Stomach (tissue), 4 donors: ENCODE data around the gene FCAR.

Source experiments
- POLR2A ChIP-seq, 4 donors: fragments of 450-650 bp; IDR thresholded peaks; one replicate each; pipeline ENCODE4 v1.6.1; 2016; ENCODE audit warnings: antibody characterized with exemption in 4 of 4, control low read depth in 2 of 4, mild to moderate bottlenecking in 1 of 4, moderate library complexity in 1 of 4
- POLR2AphosphoS5 ChIP-seq, 3 donors: sonication (generic); formaldehyde crosslinking; IDR thresholded peaks; one replicate each; pipeline ENCODE4 v1.6.1; 2016; ENCODE audit warnings: antibody characterized with exemption in 3 of 3
- TF ChIP-seq, protein P1 (sequence below), 7 experiments: fragments of 450-650 bp in 4 of 7; fragments of 200-600 bp in 3 of 7; sonication (generic) in 3 of 7; IDR thresholded peaks; one replicate each; pipeline ENCODE4 v1.5.1; 2016 to 2019; ENCODE audit warnings: antibody characterized with exemption in 7 of 7, control low read depth in 2 of 7, mild to moderate bottlenecking in 1 of 7

DNA sequence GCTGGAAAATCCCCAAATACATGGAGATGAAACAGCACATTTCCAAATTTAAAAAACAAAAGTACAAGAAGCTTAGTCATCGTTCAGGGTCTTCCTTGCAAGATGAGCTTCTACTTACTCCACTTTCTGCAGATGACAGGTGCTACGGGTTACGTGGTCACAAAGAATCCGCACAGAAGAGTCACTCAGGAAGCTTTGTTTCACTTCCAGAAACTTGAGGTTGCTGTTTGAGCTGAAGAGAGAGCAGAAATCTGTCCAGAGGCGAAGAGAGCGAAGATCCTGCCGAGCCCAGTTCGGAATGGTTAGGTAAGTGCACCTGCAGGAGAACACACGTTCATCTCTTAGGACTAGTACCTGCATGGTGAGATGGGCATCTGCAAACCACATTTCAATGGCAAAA is 63.9 kb downstream of the FCAR start:
- TF ChIP-seq, protein P1, sequence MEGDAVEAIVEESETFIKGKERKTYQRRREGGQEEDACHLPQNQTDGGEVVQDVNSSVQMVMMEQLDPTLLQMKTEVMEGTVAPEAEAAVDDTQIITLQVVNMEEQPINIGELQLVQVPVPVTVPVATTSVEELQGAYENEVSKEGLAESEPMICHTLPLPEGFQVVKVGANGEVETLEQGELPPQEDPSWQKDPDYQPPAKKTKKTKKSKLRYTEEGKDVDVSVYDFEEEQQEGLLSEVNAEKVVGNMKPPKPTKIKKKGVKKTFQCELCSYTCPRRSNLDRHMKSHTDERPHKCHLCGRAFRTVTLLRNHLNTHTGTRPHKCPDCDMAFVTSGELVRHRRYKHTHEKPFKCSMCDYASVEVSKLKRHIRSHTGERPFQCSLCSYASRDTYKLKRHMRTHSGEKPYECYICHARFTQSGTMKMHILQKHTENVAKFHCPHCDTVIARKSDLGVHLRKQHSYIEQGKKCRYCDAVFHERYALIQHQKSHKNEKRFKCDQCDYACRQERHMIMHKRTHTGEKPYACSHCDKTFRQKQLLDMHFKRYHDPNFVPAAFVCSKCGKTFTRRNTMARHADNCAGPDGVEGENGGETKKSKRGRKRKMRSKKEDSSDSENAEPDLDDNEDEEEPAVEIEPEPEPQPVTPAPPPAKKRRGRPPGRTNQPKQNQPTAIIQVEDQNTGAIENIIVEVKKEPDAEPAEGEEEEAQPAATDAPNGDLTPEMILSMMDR (IDR thresholded peaks at IDR 0.05), result no peak
- TF ChIP-seq POLR2A (IDR thresholded peaks at IDR 0.05) (no peak), POLR2AphosphoS5 (IDR thresholded peaks at IDR 0.05) (no peak)
